CD4-positive, alpha-beta memory T cell (primary cell): ENCODE measurements around the gene CDK5RAP3. TPM values are rescaled to one million over a fixed set of nuclear protein-coding genes. Genes with fewer than 3 reads are reported as not detected.

Experiments
- CTCF ChIA-PET: fragments of 350-600 bp; sonication (Branson Sonifier 250); formaldehyde crosslinking; loops from one replicate; lab custom pipeline; 2021; ENCODE audit warnings: inconsistent platforms; ENCODE audit not compliant: partially characterized antibody; lab: Charles Lee
- POLR2A ChIA-PET: fragments of 350-600 bp; sonication (Branson Sonifier 250); formaldehyde crosslinking; loops from one replicate; lab custom pipeline; 2021; ENCODE audit not compliant: partially characterized antibody; lab: Charles Lee
- DNase-seq, 5 donors: peaks; one replicate each; pipeline versions ENCODE4 v3.0.0 to v3.0.0-alpha.2; 2020 to 2022; ENCODE audit warnings: mixed read lengths in 1 of 5
- H3K27ac ChIP-seq: one replicate; pipeline ENCODE4 v1.7.0; 2013; ENCODE audit warnings: low read depth, low read length
- H3K27me3 ChIP-seq: 2 replicates; pipeline ENCODE4 v1.7.0; 2013; ENCODE audit warnings: mild to moderate bottlenecking, low read length, moderate library complexity; ENCODE audit not compliant: insufficient read depth
- H3K36me3 ChIP-seq: 2 replicates; pipeline ENCODE4 v1.7.0; 2013; ENCODE audit warnings: mild to moderate bottlenecking, low read length, moderate library complexity; ENCODE audit not compliant: insufficient read depth
- H3K4me1 ChIP-seq: 2 replicates; pipeline ENCODE4 v1.7.0; 2013; ENCODE audit warnings: mild to moderate bottlenecking, low read length, moderate library complexity; ENCODE audit not compliant: insufficient read depth
- H3K4me3 ChIP-seq, 2 donors: one replicate each; pipeline ENCODE4 v1.7.0; 2013; ENCODE audit warnings: low read length in 2 of 2, mild to moderate bottlenecking in 1 of 2
- H3K9me3 ChIP-seq, 2 donors: one replicate each; pipeline ENCODE4 v1.7.0; 2013; ENCODE audit warnings: low read length in 2 of 2, control low read depth in 1 of 2; ENCODE audit not compliant: control insufficient read depth in 1 of 2
- H3K27ac Mint-ChIP-seq, 7 donors: one replicate each; pipeline ENCODE4 v1.8.0; 2020 to 2021; ENCODE audit warnings: mixed read lengths in 7 of 7, mild to moderate bottlenecking in 6 of 7, inconsistent platforms in 3 of 7, moderate library complexity in 3 of 7
- H3K27me3 Mint-ChIP-seq, 2 donors: one replicate each; pipeline ENCODE4 v1.8.0; 2020 to 2021; ENCODE audit warnings: mixed read lengths in 2 of 2
- H3K36me3 Mint-ChIP-seq, 2 donors: one replicate each; pipeline ENCODE4 v1.8.0; 2020 to 2021; ENCODE audit warnings: mixed read lengths in 2 of 2, inconsistent platforms in 1 of 2, mild to moderate bottlenecking in 1 of 2
- H3K4me1 Mint-ChIP-seq, 4 donors: one replicate each; pipeline ENCODE4 v1.8.0; 2020 to 2021; ENCODE audit warnings: mixed read lengths in 4 of 4, mild to moderate bottlenecking in 1 of 4
- H3K4me3 Mint-ChIP-seq, 8 donors: one replicate each; pipeline ENCODE4 v1.8.0; 2020 to 2021; ENCODE audit warnings: mixed read lengths in 8 of 8, mild to moderate bottlenecking in 7 of 8, moderate library complexity in 6 of 8, inconsistent platforms in 3 of 8
- H3K9me3 Mint-ChIP-seq, 8 donors: one replicate each; pipeline ENCODE4 v1.8.0; 2020 to 2021; ENCODE audit warnings: mixed read lengths in 8 of 8, mild to moderate bottlenecking in 5 of 8, inconsistent platforms in 3 of 8, moderate library complexity in 1 of 8
- intact Hi-C: fragments of 100-400 bp; cut with micrococcal nuclease; formaldehyde crosslinking; loops from one replicate; pipeline ENCODE4 v1.15.1; 2023
- polyA plus RNA-seq, 2 donors: library from polyadenylated mRNA; unstranded; fragments of 300-500 nt; fragmentation: Illumina TruSeq; gene quantifications; one replicate each; pipeline ENCODE4 v1.2.3, GENCODE V29; 2021
- total RNA-seq, 2 experiments: library from RNA; stranded (reverse); gene quantifications; one replicate each; pipeline ENCODE4 v1.2.3, GENCODE V29; 2021

The CDK5RAP3 gene
- total and polyA plus RNA-seq, 4 experiments from 2014 or later: 75.1 to 343 (median 220) TPM

- H3K36me3 ChIP-seq: no peaks in the 10 kb centered on the region
- no peaks in the 10 kb centered on the region for H3K36me3 Mint-ChIP-seq
- peaks cover 7 to 19% of the 10 kb centered on the region in 2 donors for H3K27me3 Mint-ChIP-seq
- intact Hi-C loops: loop anchor here (1.0 to 5.0 kb wide), 8 partner anchors 22 to 592 kb away; partner anchors contain the start of genes CDK5RAP3, HOXB3, HOXB5 and NFE2L1
- ChIA-PET POLR2A (interaction anchor here (0.6 to 2.9 kb wide), 12 partner anchors 11 to 105 kb away, joined by 3 to 52 read pairs (median 4); partner anchors contain the start of genes CDK5RAP3, COPZ2 and NFE2L1), CTCF (interaction anchor here (0.5 to 5.0 kb wide), 38 partner anchors 9 to 853 kb away, joined by 3 to 148 read pairs (median 4); partner anchors contain the start of genes CDK5RAP3, HOXB6 and NFE2L1)
- no peak overlapping the region for H3K27ac ChIP-seq
- peak overlapping the region in 4 of 7 donors; percentile 69 to 87 (median 74) for H3K27ac Mint-ChIP-seq
- peak overlapping the region; percentile 53 to 96 (median 88) for H3K4me3 Mint-ChIP-seq
- H3K9me3 ChIP-seq: no peaks in the 10 kb centered on the region
- no peaks in the 10 kb centered on the region for H3K27me3 ChIP-seq
- DNase-seq: no peak
- H3K4me1 Mint-ChIP-seq: peaks cover 12 to 38% (median 27%) of the 10 kb centered on the region in 4 donors
- peaks cover 0 to 2% (median 0%) of the 10 kb centered on the region in 8 donors for H3K9me3 Mint-ChIP-seq
- no peak overlapping the region for H3K4me3 ChIP-seq
- peaks cover 36% of the 10 kb centered on the region for H3K4me1 ChIP-seq
Observed at GRCh38 chr17:48025904-48026501, 55.1 kb downstream of the CDK5RAP3 start.

GRCh38 chr17:48026502-48027321, 55.8 kb downstream of the CDK5RAP3 start:
- H3K36me3 ChIP-seq: no peaks in the 10 kb centered on the region
- Mint-ChIP-seq H3K9me3 (peaks cover 0 to 2% (median 0%) of the 10 kb centered on the region in 8 donors), H3K27me3 (peaks cover 7 to 19% of the 10 kb centered on the region in 2 donors), H3K27ac (no peak overlapping the region), H3K36me3 (no peaks in the 10 kb centered on the region), H3K4me1 (peaks cover 12 to 36% (median 25%) of the 10 kb centered on the region in 4 donors), H3K4me3 (peak overlapping the region in 6 of 8 donors; percentile 13 to 89 (median 42))
- intact Hi-C loops: loop anchor here (5.0 kb wide), 2 partner anchors 79 to 566 kb away; partner anchors contain the start of genes HOXB3 and HOXB5
- peak; percentile 54 to 66 (median 58) for DNase-seq
- ChIA-PET CTCF (interaction anchor here (0.5 to 5.0 kb wide), 27 partner anchors 8 to 852 kb away, joined by 3 to 148 read pairs (median 4); partner anchors contain the start of genes CDK5RAP3, HOXB8 and NFE2L1), POLR2A (interaction anchor here (0.8 to 2.9 kb wide), 7 partner anchors 9 to 104 kb away, joined by 3 to 52 read pairs (median 4); partner anchors contain the start of genes CDK5RAP3, COPZ2 and NFE2L1)
- H3K27ac ChIP-seq: no peak overlapping the region
- peaks cover 36% of the 10 kb centered on the region for H3K4me1 ChIP-seq
- H3K4me3 ChIP-seq: no peak overlapping the region
- H3K27me3 ChIP-seq: no peaks in the 10 kb centered on the region
- H3K9me3 ChIP-seq: no peaks in the 10 kb centered on the region

- CTCF ChIA-PET: interaction anchor here (0.7 to 5.0 kb wide), 24 partner anchors 9 to 851 kb away, joined by 3 to 148 read pairs (median 4); partner anchors contain the start of genes CDK5RAP3, HOXB8 and NFE2L1
- no peak for DNase-seq
- H3K9me3 ChIP-seq: no peaks in the 10 kb centered on the region
- POLR2A ChIA-PET: interaction anchor here (0.8 to 2.9 kb wide), 3 partner anchors 9 to 103 kb away, joined by 3 to 52 read pairs (median 3); partner anchors contain the start of gene NFE2L1
- H3K9me3 Mint-ChIP-seq: peaks cover 0 to 2% (median 0%) of the 10 kb centered on the region in 8 donors
- H3K36me3 Mint-ChIP-seq: no peaks in the 10 kb centered on the region
- H3K4me3 ChIP-seq: no peak overlapping the region
- H3K27ac Mint-ChIP-seq: no peak overlapping the region
- H3K4me3 Mint-ChIP-seq: peak overlapping the region in 1 of 8 donors; percentile 75
- H3K27ac ChIP-seq: no peak overlapping the region
- no peaks in the 10 kb centered on the region for H3K27me3 ChIP-seq
- peaks cover 10 to 26% of the 10 kb centered on the region in 2 donors for H3K27me3 Mint-ChIP-seq
- H3K4me1 Mint-ChIP-seq: peaks cover 12 to 36% (median 24%) of the 10 kb centered on the region in 4 donors
- H3K4me1 ChIP-seq: peaks cover 36% of the 10 kb centered on the region
- no peaks in the 10 kb centered on the region for H3K36me3 ChIP-seq
- intact Hi-C loops: loop anchor here (5.0 kb wide), 2 partner anchors 80 to 565 kb away; partner anchors contain the start of genes HOXB3 and HOXB5
Observed at GRCh38 chr17:48027322-48027981, 56.5 kb downstream of the CDK5RAP3 start.

GRCh38 chr17:48028736-48029135, 57.8 kb downstream of the CDK5RAP3 start:
- no peak for DNase-seq
- intact Hi-C loops: loop anchor here (5.0 kb wide), 2 partner anchors 81 to 564 kb away; partner anchors contain the start of genes HOXB3 and HOXB5
- Mint-ChIP-seq H3K4me1 (peaks cover 7 to 33% (median 21%) of the 10 kb centered on the region in 4 donors), H3K9me3 (peaks cover 0 to 2% (median 0%) of the 10 kb centered on the region in 8 donors), H3K27me3 (peaks cover 8 to 31% of the 10 kb centered on the region in 2 donors), H3K36me3 (no peaks in the 10 kb centered on the region), H3K27ac (no peak overlapping the region), H3K4me3 (no peak overlapping the region)
- H3K27me3 ChIP-seq: no peaks in the 10 kb centered on the region
- no peak overlapping the region for H3K27ac ChIP-seq
- no peaks in the 10 kb centered on the region for H3K36me3 ChIP-seq
- no peak overlapping the region for H3K4me3 ChIP-seq
- no peaks in the 10 kb centered on the region for H3K9me3 ChIP-seq
- peaks cover 27% of the 10 kb centered on the region for H3K4me1 ChIP-seq
- CTCF ChIA-PET: interaction anchor here (3.0 to 5.0 kb wide), 3 partner anchors 20 to 586 kb away, joined by 6 to 148 read pairs (median 40); partner anchors contain the start of genes HOXB8 and NFE2L1
- POLR2A ChIA-PET: no interaction called here

- peaks cover 13% of the 10 kb centered on the region for H3K4me1 ChIP-seq
- Mint-ChIP-seq H3K4me3 (no peak overlapping the region), H3K27ac (no peak overlapping the region), H3K36me3 (no peaks in the 10 kb centered on the region), H3K27me3 (peaks cover 5 to 25% of the 10 kb centered on the region in 2 donors), H3K4me1 (peaks cover 3 to 18% (median 11%) of the 10 kb centered on the region in 4 donors), H3K9me3 (no peaks in the 10 kb centered on the region)
- H3K9me3 ChIP-seq: no peaks in the 10 kb centered on the region
- CTCF ChIA-PET: interaction anchor here (0.8 to 2.5 kb wide), 10 partner anchors 12 to 563 kb away, joined by 3 to 11 read pairs (median 3); partner anchors contain the start of gene HOXB5
- H3K4me3 ChIP-seq: no peak overlapping the region
- intact Hi-C loops: no loop called here
- DNase-seq: no peak
- H3K36me3 ChIP-seq: no peaks in the 10 kb centered on the region
- POLR2A ChIA-PET: no interaction called here
- H3K27me3 ChIP-seq: no peaks in the 10 kb centered on the region
- H3K27ac ChIP-seq: no peak overlapping the region
Observed at GRCh38 chr17:48030531-48030930, 59.6 kb downstream of the CDK5RAP3 start.
